Retinal pigment epithelial cell (primary cell): Measurements from ENCODE around the gene RASSF5.
A peak's percentile ranks its signal among the peaks of the same experiment; 100 is the strongest.

Experiments
- DNase-seq: peaks from one replicate; pipeline ENCODE4 v3.0.0-alpha.2; 2010; ENCODE audit warnings: low read depth
- H3K4me3 ChIP-seq: 2 replicates; pipeline ENCODE4 v1.5.1; 2011; ENCODE audit warnings: mild to moderate bottlenecking, low read length, control low read depth, moderate library complexity
- CTCF ChIP-seq: conservative IDR thresholded peaks from 2 replicates; pipeline ENCODE4 v1.5.1; 2011; ENCODE audit warnings: low read depth, low read length, control low read depth, inconsistent platforms

The RASSF5 gene

DNA sequence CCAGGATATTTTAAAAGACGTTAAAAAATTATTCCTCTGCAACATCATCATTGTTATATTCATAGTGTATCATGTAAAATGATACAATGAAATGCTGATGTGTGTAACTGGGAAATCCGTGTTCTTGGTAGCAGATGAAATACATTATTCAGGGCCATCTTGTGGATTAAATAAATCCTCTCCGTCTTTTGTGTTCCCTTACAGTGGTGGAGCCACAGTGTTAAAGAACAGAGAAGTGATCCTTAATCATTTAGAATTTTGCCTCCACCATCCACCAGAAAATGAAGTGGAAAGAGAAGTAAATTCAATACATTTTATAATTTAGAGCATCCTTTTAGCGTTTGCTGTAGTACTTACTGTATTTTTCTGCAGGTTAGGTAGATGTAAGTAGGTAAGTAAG lies 129.3 kb downstream of the RASSF5 start:
- no peak for DNase-seq

GRCh38 chr1:206637605-206638004 lies 130.3 kb downstream of the RASSF5 start:
- no peak for TF ChIP-seq CTCF
- H3K4me3 ChIP-seq = no peak overlapping the region
- DNase-seq = no peak

More for the DNA sequence above, 129.3 kb downstream of the RASSF5 start:
- TF ChIP-seq CTCF = no peak
- H3K4me3 ChIP-seq = peak overlapping the region; percentile 86
